Fibroblast of lung (primary cell): ENCODE measurements around the gene TRANK1.

ENCODE experiments used
- CTCF ChIP-seq, 2 donors: IDR thresholded peaks in 1 of 2; conservative IDR thresholded peaks in 1 of 2; 1 replicate in 1 of 2; 2 replicates in 1 of 2; pipeline ENCODE4 v1.5.1; 2011 to 2012; ENCODE audit warnings: low read length in 2 of 2, control low read depth in 1 of 2, inconsistent platforms in 1 of 2, low read depth in 1 of 2, mild to moderate bottlenecking in 1 of 2
- EZH2 ChIP-seq: IDR thresholded peaks from 2 replicates; pipeline ENCODE4 v1.5.1; 2012; ENCODE audit warnings: low read length, control low read depth, mild to moderate bottlenecking; ENCODE audit errors: missing control alignments

- TF ChIP-seq CTCF (conservative IDR thresholded peaks at IDR 0.05 in 1 of 2, IDR thresholded peaks at IDR 0.05 in 1 of 2; ENCODE audit: low read depth in 1 of 2, low read length in 2 of 2) = no peak
- no peak for TF ChIP-seq EZH2
Observed at GRCh38 chr3:36877930-36878685, 66.7 kb downstream of the TRANK1 start.
